ENCODE results near the gene ECSIT. TPM values are rescaled to one million over a fixed set of nuclear protein-coding genes. Genes with fewer than 3 reads are reported as not detected.
"Not testable (repeated sequence)": the region's sequence is repeated elsewhere in the genome, so short reads cannot be mapped to it uniquely, and the experiment has no call there.

ECSIT gene
- polyA plus RNA-seq, 1 donor (not counting 4 experiments of a cell fraction or from before 2014, with no cell fraction given) = 16.0 TPM

GRCh38 chr19:11473725-11474124 is 55.2 kb downstream of the ECSIT start:
- no peaks in the 10 kb centered on the region for H3K36me3 ChIP-seq (ENCODE audit: control insufficient read depth in 2 of 2, extremely low read depth in 1 of 2, insufficient read depth in 2 of 2, low read length in 2 of 2)
- DNase-seq (ENCODE audit: low read depth, low spot score) = no peak
- no peak overlapping the region for H3K4me3 ChIP-seq (ENCODE audit: control insufficient read depth in 2 of 3, extremely low read depth in 1 of 3, insufficient read depth in 2 of 3, low read depth in 1 of 3, low read length in 3 of 3)
- peaks cover 2% of the 10 kb centered on the region for H4K20me1 ChIP-seq (ENCODE audit: control insufficient read depth, extremely low read depth, insufficient read depth, low read length)
- H3K27me3 ChIP-seq (ENCODE audit: control insufficient read depth, extremely low read depth, insufficient read depth, low read length) = peaks cover 10% of the 10 kb centered on the region
- no peaks in the 10 kb centered on the region for H3K4me1 ChIP-seq (ENCODE audit: control insufficient read depth, extremely low read depth, insufficient read depth, low read length)
- H2AFZ ChIP-seq (ENCODE audit: control insufficient read depth, low read length) = no peak overlapping the region
- no peaks in the 10 kb centered on the region for H3K79me2 ChIP-seq (ENCODE audit: control insufficient read depth, insufficient read depth, low read length)
- dilution Hi-C loops (cut with MboI; ENCODE audit: extremely low pct_ligation_motif_present, low sequenced_read_pairs) = no loop called here
- TF ChIP-seq EZH2 (IDR thresholded peaks at IDR 0.05; ENCODE audit: low read length) (no peak), CTCF (optimal IDR thresholded peaks at IDR 0.05 in 1 of 3, IDR thresholded peaks at IDR 0.05 in 1 of 3, conservative IDR thresholded peaks at IDR 0.05 in 1 of 3; ENCODE audit: extremely low read depth in 1 of 3, insufficient read depth in 2 of 3, low read length in 3 of 3) (no peak)
- no peak for FAIRE-seq
- no peak overlapping the region for H3K9ac ChIP-seq (ENCODE audit: control insufficient read depth, extremely low read depth, insufficient read depth, low read length)
- no peaks in the 10 kb centered on the region for H3K9me1 ChIP-seq (ENCODE audit: control insufficient read depth, extremely low read depth, insufficient read depth, low read length)
- no peaks in the 10 kb centered on the region for H3K9me3 ChIP-seq (ENCODE audit: control insufficient read depth, low read depth, low read length)
- no peak overlapping the region for H3K4me2 ChIP-seq (ENCODE audit: control insufficient read depth, extremely low read depth, insufficient read depth, low read depth, low read length)
- H3K27ac ChIP-seq (ENCODE audit: control insufficient read depth, insufficient read depth, low read length) = no peak overlapping the region

GRCh38 chr19:11468266-11468845 is 60.6 kb downstream of the ECSIT start:
- H4K20me1 ChIP-seq (ENCODE audit: control insufficient read depth, extremely low read depth, insufficient read depth, low read length); FAIRE-seq; DNase-seq (ENCODE audit: low read depth, low spot score); H3K27ac ChIP-seq (ENCODE audit: control insufficient read depth, insufficient read depth, low read length); H2AFZ ChIP-seq (ENCODE audit: control insufficient read depth, low read length); H3K36me3 ChIP-seq (ENCODE audit: control insufficient read depth in 2 of 2, extremely low read depth in 1 of 2, insufficient read depth in 2 of 2, low read length in 2 of 2); dilution Hi-C loops (cut with MboI; ENCODE audit: extremely low pct_ligation_motif_present, low sequenced_read_pairs); H3K79me2 ChIP-seq (ENCODE audit: control insufficient read depth, insufficient read depth, low read length); H3K4me2 ChIP-seq (ENCODE audit: control insufficient read depth, extremely low read depth, insufficient read depth, low read depth, low read length); H3K4me1 ChIP-seq (ENCODE audit: control insufficient read depth, extremely low read depth, insufficient read depth, low read length); H3K27me3 ChIP-seq (ENCODE audit: control insufficient read depth, extremely low read depth, insufficient read depth, low read length); H3K9me3 ChIP-seq (ENCODE audit: control insufficient read depth, low read depth, low read length); H3K9ac ChIP-seq (ENCODE audit: control insufficient read depth, extremely low read depth, insufficient read depth, low read length); H3K4me3 ChIP-seq (ENCODE audit: control insufficient read depth in 2 of 3, extremely low read depth in 1 of 3, insufficient read depth in 2 of 3, low read depth in 1 of 3, low read length in 3 of 3); H3K9me1 ChIP-seq (ENCODE audit: control insufficient read depth, extremely low read depth, insufficient read depth, low read length): not testable (repeated sequence)

GRCh38 chr19:11465600-11465999 is 63.3 kb downstream of the ECSIT start:
- FAIRE-seq = no peak

More at GRCh38 chr19:11465600-11465999, 63.3 kb downstream of the ECSIT start:
- Histone ChIP-seq H3K79me2 (ENCODE audit: control insufficient read depth, insufficient read depth, low read length) (no peaks in the 10 kb centered on the region), H3K9me1 (ENCODE audit: control insufficient read depth, extremely low read depth, insufficient read depth, low read length) (no peaks in the 10 kb centered on the region), H3K4me1 (ENCODE audit: control insufficient read depth, extremely low read depth, insufficient read depth, low read length) (no peaks in the 10 kb centered on the region), H3K9me3 (ENCODE audit: control insufficient read depth, low read depth, low read length) (no peaks in the 10 kb centered on the region), H3K4me2 (ENCODE audit: control insufficient read depth, extremely low read depth, insufficient read depth, low read depth, low read length) (no peak overlapping the region), H3K27me3 (ENCODE audit: control insufficient read depth, extremely low read depth, insufficient read depth, low read length) (no peaks in the 10 kb centered on the region), H4K20me1 (ENCODE audit: control insufficient read depth, extremely low read depth, insufficient read depth, low read length) (no peaks in the 10 kb centered on the region), H3K9ac (ENCODE audit: control insufficient read depth, extremely low read depth, insufficient read depth, low read length) (no peak overlapping the region), H3K36me3 (ENCODE audit: control insufficient read depth in 2 of 2, extremely low read depth in 1 of 2, insufficient read depth in 2 of 2, low read length in 2 of 2) (no peaks in the 10 kb centered on the region), H3K27ac (ENCODE audit: control insufficient read depth, insufficient read depth, low read length) (no peak overlapping the region), H3K4me3 (ENCODE audit: control insufficient read depth in 2 of 3, extremely low read depth in 1 of 3, insufficient read depth in 2 of 3, low read depth in 1 of 3, low read length in 3 of 3) (no peak overlapping the region), H2AFZ (ENCODE audit: control insufficient read depth, low read length) (no peak overlapping the region)
- TF ChIP-seq EZH2 (IDR thresholded peaks at IDR 0.05; ENCODE audit: low read length) (no peak), CTCF (optimal IDR thresholded peaks at IDR 0.05 in 1 of 3, IDR thresholded peaks at IDR 0.05 in 1 of 3, conservative IDR thresholded peaks at IDR 0.05 in 1 of 3; ENCODE audit: extremely low read depth in 1 of 3, insufficient read depth in 2 of 3, low read length in 3 of 3) (no peak)
- no peak for DNase-seq (ENCODE audit: low read depth, low spot score)
- dilution Hi-C loops (cut with MboI; ENCODE audit: extremely low pct_ligation_motif_present, low sequenced_read_pairs) = no loop called here

All from keratinocyte (primary cell).